Stimulated activated CD8-positive, alpha-beta memory T cell treated with anti-CD3 and anti-CD28 coated beads, Interleukin-12 subunit alpha, Interleukin-12 subunit beta, amount 100 ng/mL, for 1 hour (primary cell): ENCODE results near the gene RHEX.
"Not testable (repeated sequence)": the region's sequence is repeated elsewhere in the genome, so short reads cannot be mapped to it uniquely, and the experiment has no call there.

Experiments used
- DNase-seq: peaks from one replicate; pipeline ENCODE4 v3.0.0-alpha.2; 2020; ENCODE audit warnings: low read depth

Gene RHEX

GRCh38 chr1:206059355-206059915, 6.5 kb downstream of the RHEX start:
- no peak for DNase-seq

GRCh38 chr1:206060844-206061243, 7.9 kb downstream of the RHEX start:
- DNase-seq: no peak

- no peak for DNase-seq
Measured at GRCh38 chr1:206062464-206062863, 9.5 kb downstream of the RHEX start.

GRCh38 chr1:206064001-206064400, 11.0 kb downstream of the RHEX start:
- DNase-seq: not testable (repeated sequence)

- not testable (repeated sequence) for DNase-seq
Measured at GRCh38 chr1:206064501-206064900, 11.5 kb downstream of the RHEX start.

- DNase-seq: no peak
Measured at GRCh38 chr1:206065547-206066145, 12.7 kb downstream of the RHEX start.

- no peak for DNase-seq
Measured at GRCh38 chr1:206066479-206067171, 13.7 kb downstream of the RHEX start.

GRCh38 chr1:206067486-206068227, 14.7 kb downstream of the RHEX start:
- no peak for DNase-seq

GRCh38 chr1:206068314-206068713, 15.3 kb downstream of the RHEX start:
- DNase-seq: no peak

GRCh38 chr1:206070627-206071304, 17.8 kb downstream of the RHEX start:
- DNase-seq: no peak

GRCh38 chr1:206074839-206075238, 21.9 kb downstream of the RHEX start:
- no peak for DNase-seq

- DNase-seq: no peak
Measured at GRCh38 chr1:206075786-206076755, 23.1 kb downstream of the RHEX start.

GRCh38 chr1:206079135-206079534, 26.2 kb downstream of the RHEX start:
- DNase-seq: no peak

GRCh38 chr1:206080026-206080820, 27.2 kb downstream of the RHEX start:
- DNase-seq: no peak

- DNase-seq: no peak
Measured at GRCh38 chr1:206081856-206082255, 28.9 kb downstream of the RHEX start.

GRCh38 chr1:206082831-206083695, 30.1 kb downstream of the RHEX start:
- DNase-seq: no peak

GRCh38 chr1:206083750-206084149, 30.8 kb downstream of the RHEX start:
- DNase-seq: no peak

GRCh38 chr1:206087091-206087490, 34.1 kb downstream of the RHEX start:
- DNase-seq: no peak

- no peak for DNase-seq
Measured at GRCh38 chr1:206089341-206089740, 36.4 kb downstream of the RHEX start.
